Skeletal muscle satellite cell (primary cell): ENCODE measurements around the gene FUBP1.
"Not testable (repeated sequence)": the region's sequence is repeated elsewhere in the genome, so short reads cannot be mapped to it uniquely, and the experiment has no call there.

Experiments used
- H3K27me3 ChIP-seq: 2 replicates; pipeline ENCODE4 v1.7.0; 2013; ENCODE audit warnings: low read length; ENCODE audit not compliant: control insufficient read depth, insufficient read depth
- H3K36me3 ChIP-seq: 2 replicates; pipeline ENCODE4 v1.7.0; 2013; ENCODE audit warnings: mild to moderate bottlenecking, control low read depth, low read length; ENCODE audit not compliant: insufficient read depth
- H3K4me1 ChIP-seq: 2 replicates; pipeline ENCODE4 v1.7.0; 2013; ENCODE audit warnings: low read length; ENCODE audit not compliant: control insufficient read depth, insufficient read depth
- H3K4me2 ChIP-seq: 2 replicates; pipeline ENCODE4 v1.7.0; 2013; ENCODE audit warnings: mild to moderate bottlenecking, low read length
- H3K4me3 ChIP-seq: 2 replicates; pipeline ENCODE4 v1.7.0; 2013; ENCODE audit warnings: low read length
- H3K9ac ChIP-seq: 2 replicates; pipeline ENCODE4 v1.7.0; 2013; ENCODE audit warnings: mild to moderate bottlenecking, low read depth, low read length, moderate library complexity
- H3K9me3 ChIP-seq: replicated peaks from 2 replicates; pipeline ENCODE4 v1.7.0; 2013; ENCODE audit warnings: mild to moderate bottlenecking, control low read depth, low read length

The FUBP1 gene

GRCh38 chr1:77984629-77985028 lies 5.8 kb upstream of the FUBP1 start:
- H3K9ac ChIP-seq: no peak overlapping the region
- peaks cover 4% of the 10 kb centered on the region for H3K36me3 ChIP-seq
- no peaks in the 10 kb centered on the region for H3K9me3 ChIP-seq
- no peak overlapping the region for H3K4me2 ChIP-seq
- no peaks in the 10 kb centered on the region for H3K27me3 ChIP-seq
- no peak overlapping the region for H3K4me3 ChIP-seq
- peaks cover 8% of the 10 kb centered on the region for H3K4me1 ChIP-seq

- Histone ChIP-seq H3K36me3 (peaks cover 4% of the 10 kb centered on the region), H3K9me3 (no peaks in the 10 kb centered on the region), H3K4me2 (no peak overlapping the region), H3K4me3 (no peak overlapping the region), H3K4me1 (peaks cover 8% of the 10 kb centered on the region), H3K27me3 (no peaks in the 10 kb centered on the region), H3K9ac (no peak overlapping the region)
Observed at GRCh38 chr1:77983997-77984355, 5.1 kb upstream of the FUBP1 start.

- not testable (repeated sequence) for H3K9ac ChIP-seq, H3K9me3 ChIP-seq, H3K4me1 ChIP-seq, H3K4me2 ChIP-seq, H3K4me3 ChIP-seq, H3K27me3 ChIP-seq, H3K36me3 ChIP-seq
Observed at GRCh38 chr1:77983352-77983996, 4.6 kb upstream of the FUBP1 start.

GRCh38 chr1:77978293-77978968 lies 441 bp downstream of the FUBP1 start:
- H3K9me3 ChIP-seq: no peaks in the 10 kb centered on the region
- H3K36me3 ChIP-seq: peaks cover 19% of the 10 kb centered on the region
- peak overlapping the region; percentile 92 for H3K4me2 ChIP-seq
- peak overlapping the region; percentile 77 for H3K4me3 ChIP-seq
- H3K27me3 ChIP-seq: no peaks in the 10 kb centered on the region
- H3K9ac ChIP-seq: peak overlapping the region; percentile 97
- peaks cover 16% of the 10 kb centered on the region for H3K4me1 ChIP-seq

GRCh38 chr1:77977989-77978292 lies 931 bp downstream of the FUBP1 start:
- H3K4me2 ChIP-seq: peak overlapping the region; percentile 92
- H3K9ac ChIP-seq: peak overlapping the region; percentile 97
- peaks cover 16% of the 10 kb centered on the region for H3K4me1 ChIP-seq
- no peaks in the 10 kb centered on the region for H3K27me3 ChIP-seq
- no peaks in the 10 kb centered on the region for H3K9me3 ChIP-seq
- H3K36me3 ChIP-seq: peaks cover 19% of the 10 kb centered on the region
- H3K4me3 ChIP-seq: peak overlapping the region; percentile 77

GRCh38 chr1:77976433-77977076 lies 2.3 kb downstream of the FUBP1 start:
- Histone ChIP-seq H3K4me3 (peak overlapping the region; percentile 77), H3K9ac (peak overlapping the region; percentile 97), H3K4me1 (peaks cover 16% of the 10 kb centered on the region)

GRCh38 chr1:77975907-77976306 lies 3.0 kb downstream of the FUBP1 start:
- Histone ChIP-seq H3K4me1 (peaks cover 16% of the 10 kb centered on the region), H3K9ac (peak overlapping the region; percentile 97), H3K4me3 (peak overlapping the region; percentile 77)

More at GRCh38 chr1:77976433-77977076, 2.3 kb downstream of the FUBP1 start:
- no peaks in the 10 kb centered on the region for H3K27me3 ChIP-seq
- H3K9me3 ChIP-seq: no peaks in the 10 kb centered on the region
- peaks cover 23% of the 10 kb centered on the region for H3K36me3 ChIP-seq
- peak overlapping the region; percentile 92 for H3K4me2 ChIP-seq

GRCh38 chr1:77975386-77975785 lies 3.5 kb downstream of the FUBP1 start:
- Histone ChIP-seq H3K9ac (peak overlapping the region; percentile 97), H3K9me3 (no peaks in the 10 kb centered on the region), H3K4me3 (peak overlapping the region; percentile 77), H3K4me2 (peak overlapping the region; percentile 92), H3K36me3 (peaks cover 32% of the 10 kb centered on the region), H3K4me1 (peaks cover 11% of the 10 kb centered on the region), H3K27me3 (no peaks in the 10 kb centered on the region)

More at GRCh38 chr1:77975907-77976306, 3.0 kb downstream of the FUBP1 start:
- Histone ChIP-seq H3K36me3 (peaks cover 28% of the 10 kb centered on the region), H3K9me3 (no peaks in the 10 kb centered on the region), H3K4me2 (peak overlapping the region; percentile 92), H3K27me3 (no peaks in the 10 kb centered on the region)

- H3K4me1 ChIP-seq: peaks cover 11% of the 10 kb centered on the region
- H3K36me3 ChIP-seq: peaks cover 49% of the 10 kb centered on the region
- no peaks in the 10 kb centered on the region for H3K27me3 ChIP-seq
- H3K4me3 ChIP-seq: no peak overlapping the region
- H3K9ac ChIP-seq: no peak overlapping the region
- no peaks in the 10 kb centered on the region for H3K9me3 ChIP-seq
- H3K4me2 ChIP-seq: no peak overlapping the region
Observed at GRCh38 chr1:77972080-77972479, 6.8 kb downstream of the FUBP1 start.

- Histone ChIP-seq H3K4me3 (no peak overlapping the region), H3K4me1 (peaks cover 6% of the 10 kb centered on the region), H3K4me2 (no peak overlapping the region), H3K36me3 (peaks cover 59% of the 10 kb centered on the region), H3K27me3 (no peaks in the 10 kb centered on the region), H3K9me3 (no peaks in the 10 kb centered on the region), H3K9ac (no peak overlapping the region)
Observed at GRCh38 chr1:77970192-77970591, 8.7 kb downstream of the FUBP1 start.

- H3K4me1 ChIP-seq: no peaks in the 10 kb centered on the region
- H3K4me2 ChIP-seq: no peak overlapping the region
- H3K9ac ChIP-seq: no peak overlapping the region
- H3K27me3 ChIP-seq: no peaks in the 10 kb centered on the region
- H3K4me3 ChIP-seq: no peak overlapping the region
- H3K36me3 ChIP-seq: peaks cover 86% of the 10 kb centered on the region
- H3K9me3 ChIP-seq: no peaks in the 10 kb centered on the region
Observed at GRCh38 chr1:77966291-77966690, 12.6 kb downstream of the FUBP1 start.
